ENCODE measurements around the gene CCNQ.

DNA sequence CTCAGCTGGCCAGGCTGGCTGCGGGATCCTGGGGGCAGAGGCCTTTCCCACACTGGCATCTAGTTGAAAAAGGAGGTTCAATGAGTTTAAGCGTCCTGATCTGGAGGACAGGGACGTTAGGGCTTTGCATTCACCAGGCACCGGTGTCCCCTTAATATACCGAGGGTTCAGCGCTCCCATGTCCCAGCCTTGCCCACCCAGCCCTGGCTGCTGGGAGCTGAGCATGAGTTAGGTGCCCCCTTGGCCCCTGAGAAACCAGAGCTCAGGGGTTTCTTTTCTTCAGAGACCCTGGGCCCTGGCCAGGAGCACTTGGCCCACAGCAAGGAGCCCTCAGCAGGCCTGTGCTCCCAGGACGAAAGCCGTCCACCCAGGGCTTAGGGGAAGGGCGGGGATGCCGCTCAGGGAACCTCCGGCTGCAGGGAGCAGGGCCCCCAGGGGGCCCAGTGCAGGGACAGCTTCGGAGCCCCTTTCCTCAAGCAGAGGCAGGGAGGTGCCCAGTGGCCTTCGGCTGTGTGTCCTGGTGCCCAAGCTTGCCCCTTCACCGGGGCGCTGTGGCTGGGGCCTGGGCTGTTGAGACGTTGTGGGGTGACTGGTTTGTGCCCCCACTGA, 27.2 kb upstream of the CCNQ start:
- TF ChIP-seq, protein P1, sequence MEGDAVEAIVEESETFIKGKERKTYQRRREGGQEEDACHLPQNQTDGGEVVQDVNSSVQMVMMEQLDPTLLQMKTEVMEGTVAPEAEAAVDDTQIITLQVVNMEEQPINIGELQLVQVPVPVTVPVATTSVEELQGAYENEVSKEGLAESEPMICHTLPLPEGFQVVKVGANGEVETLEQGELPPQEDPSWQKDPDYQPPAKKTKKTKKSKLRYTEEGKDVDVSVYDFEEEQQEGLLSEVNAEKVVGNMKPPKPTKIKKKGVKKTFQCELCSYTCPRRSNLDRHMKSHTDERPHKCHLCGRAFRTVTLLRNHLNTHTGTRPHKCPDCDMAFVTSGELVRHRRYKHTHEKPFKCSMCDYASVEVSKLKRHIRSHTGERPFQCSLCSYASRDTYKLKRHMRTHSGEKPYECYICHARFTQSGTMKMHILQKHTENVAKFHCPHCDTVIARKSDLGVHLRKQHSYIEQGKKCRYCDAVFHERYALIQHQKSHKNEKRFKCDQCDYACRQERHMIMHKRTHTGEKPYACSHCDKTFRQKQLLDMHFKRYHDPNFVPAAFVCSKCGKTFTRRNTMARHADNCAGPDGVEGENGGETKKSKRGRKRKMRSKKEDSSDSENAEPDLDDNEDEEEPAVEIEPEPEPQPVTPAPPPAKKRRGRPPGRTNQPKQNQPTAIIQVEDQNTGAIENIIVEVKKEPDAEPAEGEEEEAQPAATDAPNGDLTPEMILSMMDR (IDR thresholded peaks at IDR 0.05) = no peak
- no peak for TF ChIP-seq EZH2 (IDR thresholded peaks at IDR 0.05)

Measured in neural progenitor cell (in vitro differentiated cells).